ENCODE results near the gene SOHLH1.

The SOHLH1 gene

GRCh38 chr9:135736979-135737839 is 37.9 kb upstream of the SOHLH1 start:
- Histone ChIP-seq H3K36me3 (ENCODE audit: insufficient read depth, low read length) (no peaks in the 10 kb centered on the region), H3K9me3 (ENCODE audit: control insufficient read depth, insufficient read depth, low read length) (no peaks in the 10 kb centered on the region), H3K4me1 (ENCODE audit: insufficient read depth, low read length) (no peaks in the 10 kb centered on the region), H3K9ac (ENCODE audit: low read depth, low read length) (no peak overlapping the region)

GRCh38 chr9:135736272-135736978 is 37.1 kb upstream of the SOHLH1 start:
- no peaks in the 10 kb centered on the region for H3K36me3 ChIP-seq (ENCODE audit: insufficient read depth, low read length)
- peaks cover 3% of the 10 kb centered on the region; the same call in 1 of the 2 replicates for H3K9me3 ChIP-seq (ENCODE audit: control insufficient read depth, insufficient read depth, low read length)
- H3K9ac ChIP-seq (ENCODE audit: low read depth, low read length), result no peak overlapping the region
- H3K4me1 ChIP-seq (ENCODE audit: insufficient read depth, low read length), result no peaks in the 10 kb centered on the region

- Histone ChIP-seq H3K4me1 (ENCODE audit: insufficient read depth, low read length) (no peaks in the 10 kb centered on the region), H3K9ac (ENCODE audit: low read depth, low read length) (no peak overlapping the region), H3K36me3 (ENCODE audit: insufficient read depth, low read length) (no peaks in the 10 kb centered on the region), H3K9me3 (ENCODE audit: control insufficient read depth, insufficient read depth, low read length) (peaks cover 8% of the 10 kb centered on the region; the same call in 1 of the 2 replicates)
Measured at GRCh38 chr9:135734616-135735144, 35.4 kb upstream of the SOHLH1 start.

- no peaks in the 10 kb centered on the region for H3K36me3 ChIP-seq (ENCODE audit: insufficient read depth, low read length)
- no peak overlapping the region for H3K9ac ChIP-seq (ENCODE audit: low read depth, low read length)
- no peaks in the 10 kb centered on the region for H3K4me1 ChIP-seq (ENCODE audit: insufficient read depth, low read length)
- peaks cover 8% of the 10 kb centered on the region; the same call in 1 of the 2 replicates for H3K9me3 ChIP-seq (ENCODE audit: control insufficient read depth, insufficient read depth, low read length)
Measured at GRCh38 chr9:135732569-135733257, 33.4 kb upstream of the SOHLH1 start.

- peaks cover 8% of the 10 kb centered on the region; the same call in 1 of the 2 replicates for H3K9me3 ChIP-seq (ENCODE audit: control insufficient read depth, insufficient read depth, low read length)
- no peaks in the 10 kb centered on the region for H3K36me3 ChIP-seq (ENCODE audit: insufficient read depth, low read length)
- H3K9ac ChIP-seq (ENCODE audit: low read depth, low read length), result no peak overlapping the region
- H3K4me1 ChIP-seq (ENCODE audit: insufficient read depth, low read length), result no peaks in the 10 kb centered on the region
Measured at GRCh38 chr9:135731454-135731853, 32.2 kb upstream of the SOHLH1 start.

GRCh38 chr9:135729480-135729879 is 30.2 kb upstream of the SOHLH1 start:
- Histone ChIP-seq H3K36me3 (ENCODE audit: insufficient read depth, low read length) (no peaks in the 10 kb centered on the region), H3K4me1 (ENCODE audit: insufficient read depth, low read length) (no peaks in the 10 kb centered on the region), H3K9me3 (ENCODE audit: control insufficient read depth, insufficient read depth, low read length) (peaks cover 8% of the 10 kb centered on the region; the same call in 1 of the 2 replicates), H3K9ac (ENCODE audit: low read depth, low read length) (no peak overlapping the region)

- Histone ChIP-seq H3K4me1 (ENCODE audit: insufficient read depth, low read length) (no peaks in the 10 kb centered on the region), H3K36me3 (ENCODE audit: insufficient read depth, low read length) (no peaks in the 10 kb centered on the region), H3K9ac (ENCODE audit: low read depth, low read length) (no peak overlapping the region), H3K9me3 (ENCODE audit: control insufficient read depth, insufficient read depth, low read length) (peaks cover 8% of the 10 kb centered on the region; the same call in 1 of the 2 replicates)
Measured at GRCh38 chr9:135728436-135729110, 29.3 kb upstream of the SOHLH1 start.

- Histone ChIP-seq H3K4me1 (ENCODE audit: insufficient read depth, low read length) (no peaks in the 10 kb centered on the region), H3K36me3 (ENCODE audit: insufficient read depth, low read length) (no peaks in the 10 kb centered on the region), H3K9ac (ENCODE audit: low read depth, low read length) (no peak overlapping the region), H3K9me3 (ENCODE audit: control insufficient read depth, insufficient read depth, low read length) (peaks cover 8% of the 10 kb centered on the region; the same call in 1 of the 2 replicates)
Measured at GRCh38 chr9:135727257-135727875, 28.1 kb upstream of the SOHLH1 start.

- Histone ChIP-seq H3K4me1 (ENCODE audit: insufficient read depth, low read length) (no peaks in the 10 kb centered on the region), H3K9ac (ENCODE audit: low read depth, low read length) (no peak overlapping the region), H3K36me3 (ENCODE audit: insufficient read depth, low read length) (no peaks in the 10 kb centered on the region), H3K9me3 (ENCODE audit: control insufficient read depth, insufficient read depth, low read length) (peaks cover 4% of the 10 kb centered on the region; the same call in 1 of the 2 replicates)
Measured at GRCh38 chr9:135726138-135726853, 27.0 kb upstream of the SOHLH1 start.

- Histone ChIP-seq H3K4me1 (ENCODE audit: insufficient read depth, low read length) (no peaks in the 10 kb centered on the region), H3K9me3 (ENCODE audit: control insufficient read depth, insufficient read depth, low read length) (no peaks in the 10 kb centered on the region), H3K9ac (ENCODE audit: low read depth, low read length) (no peak overlapping the region), H3K36me3 (ENCODE audit: insufficient read depth, low read length) (no peaks in the 10 kb centered on the region)
Measured at GRCh38 chr9:135724186-135724787, 25.0 kb upstream of the SOHLH1 start.

- no peaks in the 10 kb centered on the region for H3K9me3 ChIP-seq (ENCODE audit: control insufficient read depth, insufficient read depth, low read length)
- H3K4me1 ChIP-seq (ENCODE audit: insufficient read depth, low read length), result no peaks in the 10 kb centered on the region
- no peaks in the 10 kb centered on the region for H3K36me3 ChIP-seq (ENCODE audit: insufficient read depth, low read length)
- no peak overlapping the region for H3K9ac ChIP-seq (ENCODE audit: low read depth, low read length)
Measured at GRCh38 chr9:135722365-135722764, 23.1 kb upstream of the SOHLH1 start.

GRCh38 chr9:135719472-135719871 is 20.2 kb upstream of the SOHLH1 start:
- Histone ChIP-seq H3K9me3 (ENCODE audit: control insufficient read depth, insufficient read depth, low read length) (no peaks in the 10 kb centered on the region), H3K36me3 (ENCODE audit: insufficient read depth, low read length) (no peaks in the 10 kb centered on the region), H3K4me1 (ENCODE audit: insufficient read depth, low read length) (no peaks in the 10 kb centered on the region), H3K9ac (ENCODE audit: low read depth, low read length) (no peak overlapping the region)

- no peaks in the 10 kb centered on the region for H3K36me3 ChIP-seq (ENCODE audit: insufficient read depth, low read length)
- no peaks in the 10 kb centered on the region for H3K9me3 ChIP-seq (ENCODE audit: control insufficient read depth, insufficient read depth, low read length)
- no peak overlapping the region for H3K9ac ChIP-seq (ENCODE audit: low read depth, low read length)
- H3K4me1 ChIP-seq (ENCODE audit: insufficient read depth, low read length), result no peaks in the 10 kb centered on the region
Measured at GRCh38 chr9:135718616-135719015, 19.3 kb upstream of the SOHLH1 start.
